ENCODE data around the gene STX3.
"Not testable (repeated sequence)": the region's sequence is repeated elsewhere in the genome, so short reads cannot be mapped to it uniquely, and the experiment has no call there.

The STX3 gene

DNA sequence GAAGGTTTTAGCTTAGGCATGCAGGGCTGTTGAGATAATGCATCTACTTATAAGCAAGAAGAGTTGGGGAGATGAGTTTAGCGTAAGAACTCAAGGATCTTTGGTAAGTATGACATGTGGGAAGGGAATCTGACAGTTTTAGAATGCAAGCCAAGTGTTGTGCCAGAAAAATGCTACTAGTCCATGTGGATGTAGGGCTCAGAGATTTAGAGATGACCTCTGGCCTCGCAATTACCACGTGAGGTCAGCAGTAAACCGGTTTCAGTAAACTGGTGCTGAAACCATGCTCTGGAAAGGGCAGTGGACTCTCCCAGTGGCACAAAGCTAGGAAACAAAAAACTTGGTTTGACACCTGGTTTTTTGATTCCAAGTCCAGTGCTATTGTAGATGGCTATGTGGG, 36.5 kb downstream of the STX3 start:
- DNase-seq (ENCODE audit: low spot score) = no peak

DNA sequence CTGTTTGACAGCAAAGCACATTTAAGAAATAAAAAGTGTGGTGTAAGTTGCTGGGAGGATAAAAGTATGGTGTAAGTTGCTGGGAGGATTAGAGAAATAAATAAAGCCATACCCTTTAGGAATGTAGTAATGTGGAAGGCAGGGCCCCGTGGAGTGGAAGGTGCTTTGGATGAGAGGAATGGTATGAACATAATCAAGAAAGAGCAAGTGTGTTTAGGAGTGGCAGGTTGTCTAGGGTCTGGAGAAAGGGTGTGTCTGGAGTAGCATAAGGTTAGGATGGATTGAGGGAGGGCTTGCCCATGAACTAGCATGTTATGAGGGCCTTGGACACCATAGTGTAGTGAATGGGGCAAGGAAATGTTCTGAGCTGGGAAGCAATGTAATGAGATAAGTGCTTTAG, 37.3 kb downstream of the STX3 start:
- no peak for DNase-seq (ENCODE audit: low spot score)

DNA sequence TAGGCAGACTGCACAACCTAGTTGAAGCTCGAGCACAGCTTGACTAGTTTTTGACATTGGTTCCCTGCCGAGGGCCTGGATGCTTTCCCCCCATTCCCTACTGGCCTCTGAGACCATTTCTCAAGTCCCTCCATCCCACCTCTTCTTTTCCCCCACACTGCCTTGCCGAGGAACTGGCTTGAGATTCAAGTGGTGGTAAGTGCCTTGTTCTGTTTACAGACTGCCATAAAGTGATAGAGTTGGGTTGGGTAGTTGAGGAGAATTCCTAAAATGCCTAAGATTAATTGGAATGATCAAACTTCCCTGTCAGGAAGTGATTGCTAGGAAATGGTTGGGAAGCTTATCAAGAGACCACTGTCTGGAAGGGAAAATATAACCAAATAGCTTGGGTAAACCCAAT, 39.2 kb downstream of the STX3 start:
- no peak for DNase-seq (ENCODE audit: low spot score)

DNA sequence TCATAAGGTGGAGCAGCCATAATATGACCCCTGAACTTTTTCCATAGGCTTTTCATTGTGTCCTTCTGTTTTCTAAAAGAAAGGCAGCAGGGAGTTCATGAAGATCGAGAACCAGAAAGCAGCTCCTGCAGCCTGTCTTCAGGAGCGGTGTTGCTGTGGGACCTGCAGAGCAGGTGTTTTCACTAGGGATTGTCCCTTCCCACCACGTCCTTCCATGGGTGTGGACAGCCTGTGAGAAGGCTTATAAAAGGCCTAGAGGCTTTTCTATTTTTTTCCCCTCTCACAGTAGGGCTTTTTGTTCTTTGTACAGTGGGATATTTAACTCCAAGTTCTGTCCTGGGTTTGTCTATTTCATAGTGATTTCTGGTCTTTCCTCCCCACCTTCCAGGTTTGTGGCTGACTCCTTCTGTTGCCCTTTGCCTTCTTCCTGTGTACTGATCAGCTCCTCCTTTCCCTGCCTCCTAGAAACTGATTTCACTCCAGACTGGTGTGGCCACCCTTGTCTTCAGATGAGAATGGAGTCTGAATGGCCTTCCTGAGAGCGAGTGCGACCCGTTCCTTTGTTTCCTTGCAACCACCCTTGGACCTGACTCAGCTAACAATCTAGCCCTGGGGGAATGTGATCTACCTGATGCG, 45.3 kb downstream of the STX3 start:
- no peak for DNase-seq (ENCODE audit: low spot score)

DNA sequence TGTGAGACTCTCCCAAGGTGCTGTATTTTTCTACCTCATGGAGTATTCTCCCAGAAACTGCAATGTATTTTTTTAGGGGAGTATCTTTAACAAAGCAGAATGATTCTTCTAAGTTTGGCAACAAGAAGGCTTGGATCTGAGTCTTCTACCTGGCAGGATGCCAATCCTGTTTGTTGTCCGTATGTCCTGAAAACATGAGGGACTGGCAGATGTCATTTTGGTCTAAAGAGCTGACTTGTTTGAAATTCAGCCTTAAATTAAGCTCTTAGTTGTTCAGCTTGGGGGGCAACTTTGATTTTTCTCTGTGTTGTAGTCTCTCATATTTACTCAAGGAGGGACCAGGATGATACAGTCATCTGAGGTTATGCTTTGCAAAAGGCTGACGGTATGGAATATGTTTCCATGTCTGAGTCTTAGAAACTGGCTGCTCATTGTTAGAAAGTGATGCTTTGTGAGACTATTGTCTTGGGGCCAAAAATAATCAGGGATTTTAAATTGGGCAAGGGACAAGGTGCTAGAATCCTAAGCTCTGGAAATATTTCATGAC, 46.1 kb downstream of the STX3 start:
- no peak for DNase-seq (ENCODE audit: low spot score)

DNA sequence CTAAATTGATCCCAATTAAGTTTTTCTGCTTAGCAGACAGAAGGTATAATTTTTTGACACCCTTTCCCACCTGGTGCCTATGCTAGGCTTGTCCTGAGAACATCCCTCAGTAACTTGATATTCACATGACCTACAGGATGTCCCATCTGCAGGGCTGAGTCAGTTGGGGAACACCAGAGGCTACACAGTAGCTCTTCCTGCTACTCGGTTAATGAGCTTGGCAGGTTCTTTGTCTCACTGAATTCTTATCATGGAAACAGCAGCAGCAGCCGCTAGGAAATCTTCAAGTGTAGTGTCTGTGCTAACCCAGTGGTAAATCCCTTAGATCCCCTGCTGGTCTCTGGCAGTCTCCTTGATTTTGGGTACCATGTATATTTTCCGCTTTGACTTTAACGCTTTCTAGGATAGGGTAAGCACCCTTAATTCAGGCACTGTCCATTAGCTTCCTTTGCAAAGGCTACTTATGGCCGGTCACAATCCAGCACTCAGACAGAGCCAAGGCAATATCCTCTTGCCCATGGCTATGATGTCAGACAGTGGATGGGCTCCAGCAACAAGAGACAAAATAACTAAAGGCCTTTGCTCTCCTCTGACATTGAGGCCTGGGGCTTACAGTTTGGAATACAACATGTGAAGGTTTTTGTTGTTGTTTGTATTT, 46.9 kb downstream of the STX3 start:
- DNase-seq (ENCODE audit: low spot score) = peak; percentile 35

DNA sequence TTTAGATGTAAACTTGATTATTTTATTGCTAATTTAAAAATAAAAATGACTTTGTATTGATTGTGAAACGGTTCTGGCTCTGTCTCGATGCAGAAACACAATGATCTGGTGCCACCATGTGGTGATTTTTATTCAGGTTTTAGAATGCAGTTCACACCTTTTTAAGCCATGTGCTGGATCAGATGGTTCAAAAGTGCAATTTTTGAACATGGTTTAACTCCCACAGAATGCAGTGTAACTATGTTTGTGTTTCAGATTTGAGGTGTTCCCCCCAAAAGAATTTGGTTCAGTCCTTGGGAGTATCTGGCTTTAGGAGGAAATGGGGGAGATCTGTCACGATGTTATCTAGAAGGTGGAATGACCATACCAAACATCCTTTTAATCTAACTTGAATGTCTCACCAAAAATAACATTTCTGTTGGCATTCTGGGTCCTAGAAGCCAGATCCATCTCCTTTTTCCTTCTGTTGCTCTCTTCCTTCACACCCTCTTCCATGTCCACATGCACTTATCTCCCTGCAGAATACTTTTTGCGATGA, 47.5 kb downstream of the STX3 start:
- DNase-seq (ENCODE audit: low spot score) = peak; percentile 63

DNA sequence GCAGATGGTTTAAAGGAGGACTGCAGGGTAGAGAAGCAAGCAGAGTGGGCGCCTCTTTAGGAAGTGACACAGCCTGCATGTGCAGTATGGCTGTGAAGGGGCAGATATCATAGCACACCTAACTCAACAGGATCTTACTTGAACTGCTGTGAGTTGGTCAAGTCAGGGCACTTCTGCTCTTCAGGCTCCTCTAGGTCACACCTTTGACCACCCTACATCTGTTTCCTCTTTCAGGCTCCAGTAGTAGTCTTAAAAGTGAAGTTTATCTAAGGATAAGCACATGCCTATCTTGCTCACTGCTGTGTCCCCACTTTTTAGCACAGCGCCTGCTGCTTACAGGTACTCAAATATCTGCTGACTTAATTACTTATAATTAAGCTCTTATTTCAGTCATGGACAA, 48.9 kb downstream of the STX3 start:
- no peak for DNase-seq (ENCODE audit: low spot score)

DNA sequence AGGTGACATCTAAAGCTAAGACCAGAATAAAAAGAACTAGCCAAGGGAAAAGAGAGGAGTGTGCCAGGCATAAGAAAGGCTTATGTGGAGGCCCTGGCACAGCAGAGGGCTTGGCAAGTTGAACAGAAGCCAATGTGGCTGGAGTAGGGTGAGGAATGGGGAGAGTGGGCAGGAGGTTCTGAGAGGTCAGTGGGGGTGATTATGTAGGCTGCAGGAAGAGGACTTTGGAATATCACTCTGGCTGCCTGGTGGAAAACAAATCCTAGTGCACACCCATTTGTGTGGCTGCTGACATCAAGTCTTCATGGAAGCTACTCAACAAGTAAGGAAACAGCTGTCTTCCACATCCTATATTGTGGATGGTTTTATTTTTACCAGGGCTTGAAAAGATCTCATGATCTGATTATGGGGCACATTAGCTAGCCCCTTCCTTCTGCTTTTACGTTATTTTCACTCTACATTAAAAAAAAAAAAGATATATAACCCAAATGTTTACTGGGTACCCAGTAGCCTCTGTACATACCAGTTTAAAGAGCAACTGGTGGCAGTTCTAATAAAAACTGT, 52.0 kb downstream of the STX3 start:
- DNase-seq (ENCODE audit: low spot score) = no peak

DNA sequence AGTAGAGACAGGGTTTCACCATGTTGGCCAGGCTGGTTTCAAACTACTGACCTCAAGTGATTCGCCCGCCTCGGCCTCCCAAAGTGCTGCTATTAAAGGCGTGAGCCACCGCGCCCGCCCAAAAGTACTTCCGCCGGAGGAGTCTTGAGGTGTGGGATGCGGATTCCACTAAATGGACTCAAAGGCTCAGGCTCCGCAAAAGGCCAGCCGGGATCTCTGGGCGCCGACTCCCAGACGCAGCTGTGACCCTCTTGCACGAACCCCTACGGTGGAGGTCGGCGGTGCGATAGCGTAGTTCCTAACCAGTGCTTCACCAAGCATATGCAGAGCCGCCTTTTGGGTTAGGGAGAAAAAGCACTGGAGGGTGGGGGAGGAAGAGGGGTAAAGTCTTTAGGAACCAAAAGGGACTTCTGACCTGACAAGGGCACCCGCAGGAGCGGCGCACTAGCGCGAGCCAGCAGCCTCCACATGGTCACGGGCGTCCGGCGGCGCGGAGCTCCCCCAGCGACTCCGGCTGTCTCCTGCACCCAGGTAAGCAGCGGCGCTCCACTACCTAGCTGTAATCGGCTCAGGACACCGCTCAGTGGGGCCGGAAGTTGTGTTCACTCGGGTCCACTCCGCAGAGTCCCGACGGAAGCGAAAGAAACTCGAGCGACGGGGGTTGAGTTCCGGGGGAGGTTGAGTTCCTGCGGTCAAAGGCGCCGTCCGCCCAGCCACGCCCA, 55.2 kb downstream of the STX3 start, which contains the start of gene MRPL16:
Gene MRPL16, minus strand, starts transcription at position 590 of the 722 bp plus-strand sequence. Its CDS starts 120 bp downstream, at position 470.
- peak; percentile 70 for DNase-seq (ENCODE audit: low spot score)

DNA sequence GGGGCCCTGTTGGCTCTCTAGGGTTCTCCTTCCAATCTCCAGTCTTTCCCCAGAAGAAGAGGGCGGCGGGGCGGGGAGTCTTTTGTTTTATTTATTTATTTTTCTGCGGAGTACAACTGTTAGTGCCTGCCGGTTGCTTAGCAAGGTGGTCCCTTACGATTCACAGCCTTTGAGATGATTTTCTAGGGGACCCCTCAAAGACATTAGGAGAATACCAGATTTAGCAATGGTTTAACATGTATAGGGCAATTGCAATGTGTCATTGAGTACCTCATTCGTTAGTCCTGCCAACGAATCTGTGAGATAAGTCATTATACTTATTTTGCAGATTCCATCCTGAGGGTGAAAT, 55.7 kb downstream of the STX3 start:
- DNase-seq (ENCODE audit: low spot score) = no peak

DNA sequence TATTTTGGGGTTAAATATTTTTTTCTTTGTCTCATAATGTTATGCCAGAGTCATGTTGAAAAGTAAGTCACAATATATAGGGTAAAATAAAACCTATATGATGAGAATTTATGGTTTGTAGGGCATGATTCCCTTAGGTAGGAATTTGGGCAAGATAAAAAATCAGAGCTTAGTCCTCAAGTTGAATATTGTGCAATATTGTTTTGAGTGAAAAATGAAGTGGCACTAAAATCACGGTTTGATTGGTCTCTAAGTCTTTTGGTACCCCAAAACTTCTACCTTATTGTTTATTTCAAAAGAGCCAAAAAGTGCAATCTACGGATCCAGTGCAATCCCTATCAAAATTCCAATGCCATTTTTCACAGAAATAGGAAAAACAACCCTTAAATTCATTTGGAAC, 57.0 kb downstream of the STX3 start:
- no peak for DNase-seq (ENCODE audit: low spot score)

DNA sequence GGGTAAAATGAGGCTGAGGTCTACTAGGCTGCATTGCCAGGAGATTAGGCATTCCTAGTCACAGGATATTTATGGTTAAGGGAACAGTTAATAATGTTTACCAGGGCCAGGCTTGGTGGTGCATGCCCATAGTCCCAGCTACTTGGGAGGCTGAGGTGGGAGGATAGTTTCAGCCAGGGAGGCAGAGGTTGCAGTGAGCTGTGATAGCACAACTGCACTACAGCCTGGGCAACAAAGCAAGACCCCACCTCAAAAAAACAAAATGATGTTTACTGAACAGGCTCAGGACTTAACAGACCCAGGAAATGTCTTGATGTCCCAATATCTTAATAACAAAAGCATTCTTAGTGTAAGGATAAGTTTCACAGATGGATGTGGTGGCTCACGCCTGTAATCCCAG, 58.2 kb downstream of the STX3 start:
- no peak for DNase-seq (ENCODE audit: low spot score)

DNA sequence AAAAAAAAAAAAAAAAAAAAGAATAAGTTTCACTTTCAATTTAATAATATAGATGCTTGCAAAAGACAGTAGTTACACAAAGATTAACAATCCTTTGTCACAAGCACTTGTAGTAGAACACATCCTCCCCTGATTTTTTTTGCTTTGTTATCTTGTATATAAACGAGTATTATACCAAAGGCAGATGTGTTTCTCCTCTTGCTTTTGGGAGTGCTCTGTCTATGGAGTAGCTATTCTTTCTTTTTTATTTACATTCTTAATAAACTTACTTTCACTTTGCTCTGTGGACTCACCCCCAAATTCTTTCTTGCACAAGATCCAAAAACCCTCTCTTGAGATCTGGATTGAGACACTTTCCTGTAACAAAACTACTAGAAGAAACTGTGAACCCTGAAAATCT, 58.8 kb downstream of the STX3 start:
- no peak for DNase-seq (ENCODE audit: low spot score)

DNA sequence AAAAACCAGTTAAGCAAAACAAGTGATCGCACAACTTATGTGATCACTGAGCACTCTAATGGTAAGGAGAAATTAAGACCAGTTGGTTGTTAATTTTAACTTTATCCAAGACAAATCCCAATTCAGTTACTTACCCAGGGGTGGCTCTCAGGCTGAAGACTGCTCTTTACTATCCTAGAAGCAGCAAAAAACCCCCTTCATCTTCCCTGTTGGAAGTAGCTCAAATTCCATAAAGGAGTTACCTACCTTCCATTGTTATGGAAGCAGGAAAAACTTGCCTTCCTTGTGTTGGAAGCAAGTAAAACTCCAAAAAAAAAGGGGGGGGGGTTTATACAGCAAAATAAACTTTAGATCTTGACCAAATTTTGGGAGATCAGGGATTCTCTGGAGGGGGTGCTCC, 60.6 kb downstream of the STX3 start:
- DNase-seq (ENCODE audit: low spot score) = no peak

DNA sequence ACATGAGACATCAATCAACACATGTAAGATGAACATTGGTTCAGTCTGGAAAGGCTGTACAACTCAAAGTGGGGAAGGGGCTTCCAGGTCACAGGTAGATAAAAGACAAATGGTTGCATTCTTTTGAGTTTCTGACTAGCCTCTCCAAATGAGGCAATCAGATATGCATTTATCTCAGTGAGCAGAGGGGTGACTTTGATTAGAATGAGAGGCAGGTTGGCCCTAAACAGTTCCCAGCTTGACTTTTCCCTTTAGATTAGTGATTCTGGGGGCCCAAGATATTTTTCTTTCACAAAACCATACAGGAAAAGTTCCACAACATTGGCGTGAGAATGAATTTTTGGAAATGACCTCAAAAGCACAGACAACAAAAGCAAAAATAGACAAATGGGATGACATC, 61.3 kb downstream of the STX3 start:
- not testable (repeated sequence) for DNase-seq (ENCODE audit: low spot score)

DNA sequence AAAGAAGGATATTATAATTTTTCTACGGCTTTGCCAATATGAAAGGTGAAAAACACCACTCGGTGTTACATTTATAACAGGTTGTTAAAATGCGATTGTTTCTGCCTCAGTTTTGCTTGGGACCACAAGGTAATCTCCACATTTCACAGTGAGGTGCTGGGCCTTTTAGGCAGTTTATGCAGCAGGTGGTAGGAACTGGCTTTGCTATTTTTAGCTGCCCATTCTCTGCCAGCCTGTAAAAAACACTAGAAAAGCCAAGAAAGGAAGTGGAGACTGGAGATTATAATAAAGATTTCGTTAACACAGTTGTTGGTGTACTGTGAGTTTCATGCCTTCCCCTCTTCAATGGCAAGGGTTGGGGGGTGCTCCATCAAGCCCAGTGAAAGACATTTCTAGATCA, 63.4 kb downstream of the STX3 start:
- DNase-seq (ENCODE audit: low spot score) = no peak

DNA sequence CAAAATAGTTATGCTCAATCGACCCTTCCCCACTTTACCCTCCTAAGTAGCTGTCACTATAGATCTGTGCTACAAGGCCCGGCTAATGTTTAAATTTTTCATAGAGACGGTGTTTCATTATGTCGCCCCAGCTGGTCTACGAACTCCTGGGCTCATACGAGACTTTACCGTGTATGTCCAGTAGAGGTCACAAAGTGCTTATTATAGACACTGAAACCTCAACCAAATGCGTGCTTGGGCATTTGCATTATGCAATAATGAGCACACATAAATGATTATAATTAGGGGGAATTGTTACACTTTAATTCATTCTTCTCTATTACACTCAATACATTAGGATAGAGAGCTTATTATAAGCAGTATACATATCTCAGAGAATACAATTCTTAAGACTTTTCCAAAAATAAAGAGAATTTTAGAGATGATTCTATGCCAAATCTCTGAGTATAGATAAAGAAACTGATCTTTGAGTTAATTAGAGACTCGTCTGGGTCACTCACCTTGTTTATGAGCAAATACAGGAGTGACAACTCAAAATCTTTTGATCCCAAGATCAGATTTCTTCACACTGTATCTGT, 67.9 kb downstream of the STX3 start:
- peak; percentile 57 for DNase-seq (ENCODE audit: low spot score)

DNA sequence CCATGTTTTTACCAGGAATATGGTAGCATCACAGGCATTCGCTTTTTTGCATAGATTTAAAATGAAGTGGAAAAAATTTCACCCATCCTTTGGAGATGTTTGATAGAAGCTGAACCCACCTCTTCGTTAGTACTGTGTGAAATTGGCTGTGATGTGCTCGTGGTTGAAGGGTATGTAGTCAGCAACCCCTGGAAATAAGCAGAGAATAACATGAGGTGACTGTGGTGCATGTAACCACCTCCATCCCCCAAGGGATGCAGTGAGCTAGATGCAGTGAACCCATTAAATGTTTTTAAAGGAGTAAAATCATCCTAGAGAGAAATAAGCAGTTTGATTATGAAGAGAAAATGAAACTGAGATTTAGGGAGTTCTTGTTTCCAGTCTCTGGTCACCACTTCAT, 74.2 kb downstream of the STX3 start:
- DNase-seq (ENCODE audit: low spot score) = no peak

DNA sequence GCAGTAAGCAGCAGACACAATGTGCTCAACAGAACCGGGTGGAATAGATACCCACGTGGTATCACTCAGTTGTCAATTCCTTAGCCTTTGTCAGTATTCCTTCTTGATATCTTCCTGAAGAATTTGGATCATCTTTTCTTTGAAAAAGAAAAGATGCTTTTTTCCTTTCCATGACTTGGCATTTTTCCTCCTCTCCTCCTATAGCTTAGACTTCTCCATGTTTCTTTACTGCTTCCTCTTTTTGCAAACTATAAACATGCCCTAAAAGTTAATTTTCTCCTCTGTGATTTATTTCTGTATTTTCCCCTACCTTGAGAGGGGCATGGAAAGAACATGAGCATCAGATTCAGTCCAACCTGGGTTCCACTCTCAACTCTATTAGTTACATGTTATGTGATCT, 78.4 kb downstream of the STX3 start:
- DNase-seq (ENCODE audit: low spot score) = no peak

DNA sequence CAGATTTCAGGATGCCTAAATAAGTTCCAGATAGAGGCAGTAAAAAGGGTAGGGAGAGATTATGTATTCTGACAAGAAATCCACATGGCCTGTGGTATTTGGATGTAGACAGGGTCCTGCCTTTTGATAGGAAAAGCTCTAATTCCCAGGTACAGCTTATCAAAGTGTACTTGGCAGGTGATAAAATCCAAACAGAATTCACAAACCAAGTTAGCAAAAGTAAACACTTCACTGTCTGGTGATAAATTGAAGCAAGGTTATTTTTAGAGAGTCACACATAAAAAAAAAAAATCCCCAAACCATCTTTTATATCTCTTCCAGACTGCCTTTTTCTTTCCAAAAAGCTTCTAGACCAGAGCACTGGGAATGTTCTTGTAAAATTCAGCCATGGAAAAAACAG, 84.4 kb downstream of the STX3 start:
- no peak for DNase-seq (ENCODE audit: low spot score)

DNA sequence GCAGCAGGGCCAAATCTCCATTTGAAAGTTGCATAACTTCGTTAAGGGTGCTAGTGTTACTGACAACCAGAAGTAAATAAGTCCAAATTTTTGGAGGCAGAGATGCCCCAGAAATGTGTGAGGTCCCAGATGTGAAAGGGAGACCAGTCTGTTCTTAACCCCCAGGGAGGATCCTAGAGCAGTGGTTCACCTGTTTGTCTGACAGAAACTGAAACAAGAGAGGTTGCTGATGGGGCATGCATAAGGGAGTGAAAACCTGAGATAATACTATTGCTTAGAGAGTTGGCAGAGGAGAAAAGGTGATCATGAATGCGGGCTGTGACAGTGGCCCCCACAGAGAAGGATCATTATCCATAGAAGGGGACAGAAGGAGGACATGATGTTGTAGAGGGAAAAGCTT, 86.3 kb downstream of the STX3 start:
- no peak for DNase-seq (ENCODE audit: low spot score)
